ENCODE results near the gene SRGAP3.

DNA sequence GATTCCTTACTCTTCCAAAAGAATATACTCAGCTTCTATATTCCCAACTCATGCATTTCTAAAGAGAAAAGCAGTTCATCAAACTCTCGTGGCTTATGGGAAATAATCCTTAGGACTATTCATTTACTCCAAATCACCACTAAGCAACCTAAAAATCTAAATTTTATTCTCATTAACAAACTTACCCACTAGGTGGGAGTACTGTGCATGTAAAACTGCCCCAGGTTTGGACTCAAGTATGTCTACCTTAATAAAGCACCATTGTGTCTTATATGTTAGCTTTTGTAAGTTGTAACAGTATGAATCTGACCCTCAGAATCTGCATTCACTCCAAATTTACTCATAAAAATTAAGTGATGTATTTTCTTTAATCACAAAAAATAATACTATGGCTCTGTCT lies 311.4 kb downstream of the SRGAP3 start:
- TF ChIP-seq CTCF (IDR thresholded peaks at IDR 0.05): no peak
- TF ChIP-seq EP300 (IDR thresholded peaks at IDR 0.05; ENCODE audit: low read depth): no peak
